AML-193 (cell line): ENCODE measurements around the gene DDIT3.
"Not testable (repeated sequence)": the region's sequence is repeated elsewhere in the genome, so short reads cannot be mapped to it uniquely, and the experiment has no call there.

ENCODE experiments used
- DNase-seq, 2 experiments: peaks; one replicate each; lab custom pipeline; 2025; lab: John Stamatoyannopoulos, UW

Gene DDIT3

GRCh38 chr12:57520053-57520818 lies at the start of gene DDIT3:
Gene DDIT3 (minus strand): TSS chr12:57520514. CDS start chr12:57517406, 3,108 bp downstream.
- DNase-seq: peak; percentile 94 to 95

- DNase-seq: no peak
Measured at GRCh38 chr12:57569858-57570257, 49.5 kb upstream of the DDIT3 start.

GRCh38 chr12:57568838-57569237 lies 48.5 kb upstream of the DDIT3 start:
- no peak for DNase-seq

- DNase-seq: no peak
Measured at GRCh38 chr12:57564178-57564740, 43.9 kb upstream of the DDIT3 start.

GRCh38 chr12:57563358-57563757 lies 43.0 kb upstream of the DDIT3 start:
- no peak for DNase-seq

GRCh38 chr12:57561117-57561516 lies 40.8 kb upstream of the DDIT3 start:
- not testable (repeated sequence) for DNase-seq

- no peak for DNase-seq
Measured at GRCh38 chr12:57560516-57560915, 40.2 kb upstream of the DDIT3 start.

- DNase-seq: no peak
Measured at GRCh38 chr12:57558864-57559263, 38.5 kb upstream of the DDIT3 start.

GRCh38 chr12:57554897-57555296 lies 34.6 kb upstream of the DDIT3 start:
- no peak for DNase-seq

GRCh38 chr12:57554453-57554852 lies 34.1 kb upstream of the DDIT3 start:
- no peak for DNase-seq

- no peak for DNase-seq
Measured at GRCh38 chr12:57553343-57554202, 33.3 kb upstream of the DDIT3 start.

GRCh38 chr12:57552835-57553313 lies 32.6 kb upstream of the DDIT3 start:
- no peak for DNase-seq

- no peak for DNase-seq
Measured at GRCh38 chr12:57552306-57552651, 32.0 kb upstream of the DDIT3 start.

GRCh38 chr12:57551637-57552305 lies 31.5 kb upstream of the DDIT3 start:
- DNase-seq: no peak

- DNase-seq: no peak
Measured at GRCh38 chr12:57550641-57551549, 30.6 kb upstream of the DDIT3 start.

- DNase-seq: no peak
Measured at GRCh38 chr12:57549909-57550640, 29.8 kb upstream of the DDIT3 start, which contains the start of gene KIF5A. Gene KIF5A (plus strand): TSS chr12:57550044. CDS start chr12:57550272, 228 bp downstream.

GRCh38 chr12:57549203-57549908 lies 29.0 kb upstream of the DDIT3 start:
- no peak for DNase-seq

GRCh38 chr12:57548488-57548887 lies 28.2 kb upstream of the DDIT3 start:
- no peak for DNase-seq

GRCh38 chr12:57548013-57548315 lies 27.6 kb upstream of the DDIT3 start:
- DNase-seq: no peak
